Esophagus squamous epithelium (tissue), 5 donors: ENCODE data around the gene MRPS14. TPM values are rescaled to one million over a fixed set of nuclear protein-coding genes. Genes with fewer than 3 reads are reported as not detected.
"Not testable (repeated sequence)": the region's sequence is repeated elsewhere in the genome, so short reads cannot be mapped to it uniquely, and the experiment has no call there.

Source experiments
- DNase-seq: peaks from one replicate; lab custom pipeline; 2025; lab: John Stamatoyannopoulos, UW
- H3K27ac ChIP-seq, 4 donors: fragments of 200-600 bp; sonication (generic); one replicate each; pipeline ENCODE4 v1.5.1; 2016 to 2019; ENCODE audit warnings: mild to moderate bottlenecking in 1 of 4
- H3K27me3 ChIP-seq, 4 donors: fragments of 200-600 bp; sonication (generic); 1 replicate in 3 of 4; 2 replicates in 1 of 4; pipeline versions ENCODE4 v1.5.1 to v1.6.0; 2017 to 2021; ENCODE audit warnings: antibody characterized with exemption in 1 of 4
- H3K36me3 ChIP-seq, 3 donors: fragments of 200-600 bp; sonication (generic); one replicate each; pipeline ENCODE4 v1.5.1; 2016 to 2019
- H3K4me1 ChIP-seq, 3 donors: fragments of 200-600 bp; sonication (generic); one replicate each; pipeline ENCODE4 v1.5.1; 2017 to 2019
- H3K4me3 ChIP-seq, 4 donors: fragments of 200-600 bp; sonication (generic); 1 replicate in 3 of 4; 2 replicates in 1 of 4; pipeline ENCODE4 v1.5.1; 2016 to 2019; ENCODE audit warnings: mild to moderate bottlenecking in 2 of 4, moderate library complexity in 1 of 4
- H3K9me3 ChIP-seq, 3 donors: fragments of 200-600 bp; sonication (generic); one replicate each; pipeline ENCODE4 v1.5.1; 2016 to 2019
- POLR2A ChIP-seq, 4 donors: fragments of 450-650 bp; IDR thresholded peaks; one replicate each; pipeline ENCODE4 v1.6.1; 2017; ENCODE audit warnings: antibody characterized with exemption in 4 of 4, mild to moderate bottlenecking in 4 of 4, moderate library complexity in 3 of 4
- WGBS, 2 donors: methylation state at CpG; one replicate each; pipeline ENCODE4 v1.1.5; 2018; 5-methylcytosine and 5-hydroxymethylcytosine counted together
- intact Hi-C: fragments of 100-400 bp; cut with DNase I; formaldehyde crosslinking; loops from one replicate; pipeline ENCODE4 v1.15.0; 2022
- total RNA-seq, 4 donors: library from RNA; depleted of rRNA; stranded (reverse); fragments of >200 nt; gene quantifications; one replicate each; pipeline ENCODE4 v1.1.0, GENCODE V29; 2016
- TF ChIP-seq, protein P1 (sequence below), 6 experiments: fragments of 450-650 bp in 4 of 6; fragments of 200-600 bp in 2 of 6; sonication (generic) in 2 of 6; IDR thresholded peaks; one replicate each; pipeline ENCODE4 v1.5.1; 2016 to 2019; ENCODE audit warnings: antibody characterized with exemption in 6 of 6, mild to moderate bottlenecking in 4 of 6, moderate library complexity in 4 of 6
- donor health status: DM: yes; HTN: yes; CAD: no.

MRPS14 gene
- total RNA-seq, 4 donors from 2014 or later, result 8.6 to 18.1 (median 15.4) TPM

GRCh38 chr1:175045519-175045918 is 22.3 kb upstream of the MRPS14 start:
- Histone ChIP-seq H3K27ac (no peak overlapping the region), H3K4me1 (no peaks in the 10 kb centered on the region), H3K27me3 (peaks cover 0 to 20% (median 0%) of the 10 kb centered on the region in 4 donors), H3K36me3 (no peaks in the 10 kb centered on the region), H3K9me3 (no peaks in the 10 kb centered on the region), H3K4me3 (no peak overlapping the region)
- DNase-seq, result no peak
- WGBS, 2 donors, result 92 to 97% methylated on average over 28 to 31 of the region's 32 CpGs
- intact Hi-C loops, result no loop called here
- TF ChIP-seq POLR2A (IDR thresholded peaks at IDR 0.05), result no peak
- TF ChIP-seq, protein P1, sequence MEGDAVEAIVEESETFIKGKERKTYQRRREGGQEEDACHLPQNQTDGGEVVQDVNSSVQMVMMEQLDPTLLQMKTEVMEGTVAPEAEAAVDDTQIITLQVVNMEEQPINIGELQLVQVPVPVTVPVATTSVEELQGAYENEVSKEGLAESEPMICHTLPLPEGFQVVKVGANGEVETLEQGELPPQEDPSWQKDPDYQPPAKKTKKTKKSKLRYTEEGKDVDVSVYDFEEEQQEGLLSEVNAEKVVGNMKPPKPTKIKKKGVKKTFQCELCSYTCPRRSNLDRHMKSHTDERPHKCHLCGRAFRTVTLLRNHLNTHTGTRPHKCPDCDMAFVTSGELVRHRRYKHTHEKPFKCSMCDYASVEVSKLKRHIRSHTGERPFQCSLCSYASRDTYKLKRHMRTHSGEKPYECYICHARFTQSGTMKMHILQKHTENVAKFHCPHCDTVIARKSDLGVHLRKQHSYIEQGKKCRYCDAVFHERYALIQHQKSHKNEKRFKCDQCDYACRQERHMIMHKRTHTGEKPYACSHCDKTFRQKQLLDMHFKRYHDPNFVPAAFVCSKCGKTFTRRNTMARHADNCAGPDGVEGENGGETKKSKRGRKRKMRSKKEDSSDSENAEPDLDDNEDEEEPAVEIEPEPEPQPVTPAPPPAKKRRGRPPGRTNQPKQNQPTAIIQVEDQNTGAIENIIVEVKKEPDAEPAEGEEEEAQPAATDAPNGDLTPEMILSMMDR (IDR thresholded peaks at IDR 0.05), result no peak

DNA sequence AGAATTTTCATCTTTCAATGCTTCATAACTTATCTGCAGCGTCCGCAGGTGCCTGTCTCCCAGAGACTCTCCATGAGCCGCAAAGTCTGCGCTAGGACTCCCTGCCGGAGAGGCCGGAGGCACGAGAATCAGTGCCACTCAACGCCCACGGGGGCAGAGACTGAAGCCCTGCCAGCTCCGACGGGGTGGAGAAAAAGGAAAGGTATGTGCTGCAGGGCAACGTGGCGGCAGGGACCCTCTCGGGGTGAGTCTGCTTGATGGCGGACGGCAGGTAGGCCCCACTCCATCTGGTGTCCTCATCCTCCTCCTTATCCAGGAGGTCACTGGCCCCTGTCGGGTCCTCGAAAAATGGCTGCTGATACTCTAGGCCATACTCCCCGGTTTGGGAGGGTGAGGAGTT is 21.9 kb upstream of the MRPS14 start:
- no peak overlapping the region for H3K27ac ChIP-seq
- no peak for DNase-seq
- no peaks in the 10 kb centered on the region for H3K4me1 ChIP-seq
- no peak for TF ChIP-seq POLR2A (IDR thresholded peaks at IDR 0.05)
- TF ChIP-seq, protein P1 (IDR thresholded peaks at IDR 0.05), result no peak
- no peaks in the 10 kb centered on the region for H3K36me3 ChIP-seq
- intact Hi-C loops, result no loop called here
- no peaks in the 10 kb centered on the region for H3K9me3 ChIP-seq
- H3K27me3 ChIP-seq, result peaks cover 0 to 17% (median 0%) of the 10 kb centered on the region in 4 donors
- WGBS, 2 donors, result 96 to 100% methylated on average over 4 to 7 of the region's 19 CpGs
- no peak overlapping the region for H3K4me3 ChIP-seq

DNA sequence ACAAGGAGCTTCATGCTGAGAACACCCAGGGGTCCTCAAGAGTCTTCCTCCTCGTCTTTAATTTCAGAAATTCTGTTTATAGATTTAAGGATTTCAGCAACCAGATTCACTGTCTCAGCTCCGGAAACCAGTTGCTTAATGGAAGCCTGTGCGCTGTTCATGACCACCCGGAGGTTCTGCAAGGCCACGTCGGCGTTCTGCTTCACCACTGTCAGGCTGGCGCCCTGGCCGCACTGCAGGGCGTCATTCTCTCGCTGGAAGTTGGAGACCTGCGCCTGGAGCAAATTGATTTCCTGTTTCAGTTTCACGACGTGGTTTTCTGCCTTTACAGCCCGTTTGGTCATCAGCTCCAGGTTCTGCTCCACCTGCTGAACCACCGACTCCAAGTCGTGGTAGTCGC is 21.4 kb upstream of the MRPS14 start:
- H3K36me3 ChIP-seq, intact Hi-C loops, DNase-seq, H3K9me3 ChIP-seq, H3K4me1 ChIP-seq, H3K4me3 ChIP-seq, H3K27ac ChIP-seq: not testable (repeated sequence)
- peaks cover 0 to 16% (median 0%) of the 10 kb centered on the region in 4 donors for H3K27me3 ChIP-seq
- WGBS, 2 donors, result 87 to 91% methylated on average over 17 to 18 of the region's 18 CpGs

DNA sequence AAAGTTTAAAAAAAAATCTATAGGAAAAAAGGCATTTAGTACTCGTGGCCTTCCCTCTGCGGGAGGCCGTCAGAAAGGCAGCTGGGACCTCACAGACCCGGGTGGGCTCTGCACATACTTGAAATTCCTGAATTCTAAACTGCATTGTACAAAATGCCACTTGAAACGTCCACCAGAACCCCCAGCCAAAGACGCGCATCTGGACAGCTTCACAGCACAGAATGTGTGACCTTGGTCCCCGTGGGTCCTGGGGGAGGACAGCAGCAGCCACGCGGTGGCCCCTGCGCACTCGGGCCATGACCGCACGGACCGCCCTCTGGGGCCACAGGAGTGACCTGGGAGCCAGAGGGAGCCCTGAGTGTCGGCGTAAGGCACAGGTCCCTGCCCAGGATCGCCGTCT is 20.6 kb upstream of the MRPS14 start:
- TF ChIP-seq, protein P1 (IDR thresholded peaks at IDR 0.05), result no peak
- TF ChIP-seq POLR2A (IDR thresholded peaks at IDR 0.05), result no peak
- intact Hi-C loops, result no loop called here
- peaks cover 0 to 9% (median 0%) of the 10 kb centered on the region in 4 donors for H3K27me3 ChIP-seq
- no peak overlapping the region for H3K27ac ChIP-seq
- 66 to 74% methylated on average over 11 to 19 of the region's 19 CpGs for WGBS, 2 donors
- H3K4me1 ChIP-seq, result no peaks in the 10 kb centered on the region
- H3K9me3 ChIP-seq, result no peaks in the 10 kb centered on the region
- no peak overlapping the region for H3K4me3 ChIP-seq
- no peaks in the 10 kb centered on the region for H3K36me3 ChIP-seq
- DNase-seq, result no peak

GRCh38 chr1:175042650-175043049 is 19.4 kb upstream of the MRPS14 start:
- TF ChIP-seq, protein P1 (IDR thresholded peaks at IDR 0.05), result no peak
- no peak for TF ChIP-seq POLR2A (IDR thresholded peaks at IDR 0.05)
- Histone ChIP-seq H3K27ac (no peak overlapping the region), H3K36me3 (no peaks in the 10 kb centered on the region), H3K9me3 (no peaks in the 10 kb centered on the region), H3K27me3 (peaks cover 0 to 6% (median 0%) of the 10 kb centered on the region in 4 donors), H3K4me1 (no peaks in the 10 kb centered on the region), H3K4me3 (no peak overlapping the region)
- intact Hi-C loops, result no loop called here
- DNase-seq, result no peak
- 59 to 60% methylated on average over 3 of the region's 3 CpGs for WGBS, 2 donors
